Activated naive CD4-positive, alpha-beta T cell treated with anti-CD3 and anti-CD28 coated beads, Interleukin-2, amount 50 U/mL, for 72 hours (primary cell): ENCODE results near the gene SPANXN4. TPM values are rescaled to one million over a fixed set of nuclear protein-coding genes. Genes with fewer than 3 reads are reported as not detected.

Experiments
- ATAC-seq, 2 donors: fragments of 150-1000 bp; cut with Tn5 transposase; 2 replicates each; pipeline ENCODE4 v1.10.0; 2021; ENCODE audit warnings: mild to moderate bottlenecking in 2 of 2, moderate library complexity in 2 of 2
- DNase-seq, 2 donors: peaks; one replicate each; pipeline ENCODE4 v3.0.0; 2021 to 2022; ENCODE audit warnings: low spot score in 2 of 2
- H3K27ac Mint-ChIP-seq, 2 donors: one replicate each; pipeline ENCODE4 v1.8.0; 2022; ENCODE audit warnings: mild to moderate bottlenecking in 2 of 2, mixed read lengths in 2 of 2
- H3K36me3 Mint-ChIP-seq, 2 donors: one replicate each; pipeline ENCODE4 v1.8.0; 2022; ENCODE audit warnings: mixed read lengths in 2 of 2
- H3K9me3 Mint-ChIP-seq, 2 donors: one replicate each; pipeline ENCODE4 v1.8.0; 2022; ENCODE audit warnings: mixed read lengths in 2 of 2
- total RNA-seq, 2 donors: library from RNA; stranded (reverse); gene quantifications; one replicate each; pipeline ENCODE4 v1.2.3, GENCODE V29; 2022

The SPANXN4 gene, protein sequence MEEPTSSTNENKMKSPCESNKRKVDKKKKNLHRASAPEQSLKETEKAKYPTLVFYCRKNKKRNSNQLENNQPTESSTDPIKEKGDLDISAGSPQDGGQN
- total RNA-seq, result not detected

- DNase-seq (no peak), ATAC-seq (no peak)
- Mint-ChIP-seq H3K9me3 (peaks cover 6 to 11% of the 10 kb centered on the region in 2 donors), H3K36me3 (no peaks in the 10 kb centered on the region), H3K27ac (no peak within 1 kb of the TSS)
Observed at GRCh38 chrX:143025628-143026027, at the start of gene SPANXN4. TSS of gene SPANXN4 (plus strand) at chrX:143025928. CDS start at chrX:143026015, 87 bp downstream.

GRCh38 chrX:142977128-142977914 is 48.4 kb upstream of the SPANXN4 start:
- Mint-ChIP-seq H3K36me3 (no peaks in the 10 kb centered on the region), H3K27ac (no peak overlapping the region), H3K9me3 (peaks cover 10% of the 10 kb centered on the region in 2 donors)
- ATAC-seq (no peak), DNase-seq (no peak)

DNA sequence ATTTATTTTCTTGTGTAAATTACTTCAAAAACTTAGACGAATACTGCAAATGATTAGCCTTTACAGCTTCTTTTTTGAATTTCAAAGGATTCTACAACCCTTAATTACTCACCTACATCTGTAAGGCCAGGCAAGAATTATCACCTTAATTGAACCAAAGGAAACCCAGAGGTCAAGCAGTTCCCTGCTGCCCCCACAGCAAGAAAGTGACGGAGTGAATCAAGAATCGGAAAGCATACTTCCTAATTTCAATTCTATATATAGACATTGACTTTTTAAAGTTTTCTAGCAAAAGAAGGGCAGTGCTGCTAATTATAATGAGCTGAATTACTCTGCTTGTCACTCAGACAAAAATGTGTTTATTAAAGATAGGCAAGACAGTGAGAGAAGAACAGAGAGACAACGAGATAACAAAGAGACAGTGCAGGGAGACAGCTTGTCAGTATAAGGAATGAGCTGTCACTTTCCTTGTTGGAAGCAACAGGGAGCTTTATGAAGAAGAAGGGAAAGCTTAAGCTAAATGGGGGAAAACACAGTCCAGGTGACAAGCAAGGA is 47.5 kb upstream of the SPANXN4 start:
- H3K9me3 Mint-ChIP-seq, result peaks cover 10 to 11% of the 10 kb centered on the region in 2 donors
- H3K36me3 Mint-ChIP-seq, result no peaks in the 10 kb centered on the region
- ATAC-seq (no peak), DNase-seq (no peak)
- H3K27ac Mint-ChIP-seq, result no peak overlapping the region

GRCh38 chrX:142982679-142983078 is 43.0 kb upstream of the SPANXN4 start:
- H3K27ac Mint-ChIP-seq, result no peak overlapping the region
- peaks cover 22 to 23% of the 10 kb centered on the region in 2 donors for H3K9me3 Mint-ChIP-seq

DNA sequence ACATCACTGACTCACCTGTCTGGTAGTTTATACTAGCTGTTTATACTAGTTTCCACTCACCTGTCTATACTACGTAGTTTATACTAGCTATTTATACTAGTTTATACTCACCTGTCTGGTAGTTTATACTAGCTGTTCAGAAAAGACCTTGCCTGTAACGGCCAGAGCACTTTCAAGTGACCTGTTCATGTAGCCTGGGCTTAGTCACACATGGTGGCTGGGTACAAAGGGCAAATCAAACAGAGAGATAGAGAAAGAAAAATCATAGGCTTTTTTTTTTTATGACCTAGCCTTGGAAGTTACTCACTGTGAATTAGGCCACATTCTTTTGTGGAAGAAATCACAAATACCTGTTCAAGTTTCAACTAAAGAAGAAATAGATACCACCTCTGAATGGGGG is 30.7 kb upstream of the SPANXN4 start:
- H3K9me3 Mint-ChIP-seq, result peaks cover 7 to 9% of the 10 kb centered on the region in 2 donors
- no peak for DNase-seq
- H3K36me3 Mint-ChIP-seq, result no peaks in the 10 kb centered on the region
- no peak for ATAC-seq
- H3K27ac Mint-ChIP-seq, result no peak overlapping the region

More at GRCh38 chrX:142982679-142983078, 43.0 kb upstream of the SPANXN4 start:
- DNase-seq (no peak), ATAC-seq (no peak)
- H3K36me3 Mint-ChIP-seq, result no peaks in the 10 kb centered on the region

GRCh38 chrX:142998447-142999198 is 27.1 kb upstream of the SPANXN4 start:
- H3K36me3 Mint-ChIP-seq, result no peaks in the 10 kb centered on the region
- DNase-seq (no peak), ATAC-seq (no peak)
- H3K9me3 Mint-ChIP-seq, result peaks cover 7 to 10% of the 10 kb centered on the region in 2 donors
- H3K27ac Mint-ChIP-seq, result no peak overlapping the region

GRCh38 chrX:142999199-142999701 is 26.5 kb upstream of the SPANXN4 start:
- no peak for ATAC-seq
- H3K36me3 Mint-ChIP-seq, result no peaks in the 10 kb centered on the region
- H3K27ac Mint-ChIP-seq, result no peak overlapping the region
- H3K9me3 Mint-ChIP-seq, result peaks cover 2 to 5% of the 10 kb centered on the region in 2 donors
- DNase-seq, result no peak

GRCh38 chrX:143002206-143002605 is 23.5 kb upstream of the SPANXN4 start:
- Mint-ChIP-seq H3K9me3 (peaks cover 0 to 3% of the 10 kb centered on the region in 2 donors), H3K36me3 (no peaks in the 10 kb centered on the region), H3K27ac (no peak overlapping the region)
- DNase-seq, result no peak
- ATAC-seq, result no peak

DNA sequence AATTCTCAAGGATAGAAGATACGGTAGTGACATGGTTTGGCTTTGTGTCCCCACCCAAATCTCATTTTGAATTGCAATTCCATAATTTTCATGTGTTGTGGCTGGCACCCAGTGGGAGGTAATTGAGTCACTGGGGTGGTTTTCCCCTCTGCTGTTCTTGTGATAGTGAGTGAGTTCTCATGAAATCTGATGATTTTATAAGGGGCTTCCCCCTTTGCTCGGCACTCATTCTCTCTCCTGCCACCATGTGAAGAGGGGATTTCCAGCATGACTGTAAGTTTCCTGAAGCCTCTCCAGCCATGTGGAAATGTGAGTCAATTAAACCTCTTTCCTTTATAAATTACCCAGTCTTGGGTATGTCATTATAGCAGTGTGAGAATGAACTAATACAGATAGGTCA is 8.5 kb upstream of the SPANXN4 start:
- ATAC-seq (peak in 1 of 2 donors; percentile 28), DNase-seq (no peak)
- Mint-ChIP-seq H3K27ac (no peak overlapping the region), H3K9me3 (peaks cover 5 to 13% of the 10 kb centered on the region in 2 donors), H3K36me3 (no peaks in the 10 kb centered on the region)

GRCh38 chrX:143027275-143027674 is 1.5 kb downstream of the SPANXN4 start:
- Mint-ChIP-seq H3K27ac (no peak overlapping the region), H3K36me3 (no peaks in the 10 kb centered on the region), H3K9me3 (peaks cover 14 to 18% of the 10 kb centered on the region in 2 donors)
- ATAC-seq, result no peak
- DNase-seq, result no peak

DNA sequence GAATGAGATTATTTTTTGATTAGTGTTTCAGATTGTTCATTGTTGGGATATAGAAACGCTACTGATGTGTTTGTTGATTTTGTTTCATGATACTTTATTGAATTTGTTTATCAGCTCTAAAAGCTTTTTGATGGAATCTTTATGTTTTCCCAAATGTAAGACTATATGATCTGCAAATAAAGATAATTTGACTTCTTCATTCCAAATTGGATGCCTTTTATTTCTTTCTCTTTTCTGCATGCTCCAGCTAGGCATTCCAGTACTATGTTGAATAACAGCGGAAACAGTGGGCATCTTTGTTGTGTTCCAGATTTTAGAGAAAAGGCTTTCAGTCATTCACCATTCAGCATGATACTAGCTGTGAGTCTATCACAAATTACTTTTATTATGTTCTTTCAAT is 21.8 kb downstream of the SPANXN4 start:
- DNase-seq (no peak), ATAC-seq (no peak)
- Mint-ChIP-seq H3K27ac (no peak overlapping the region), H3K36me3 (no peaks in the 10 kb centered on the region), H3K9me3 (peaks cover 4 to 7% of the 10 kb centered on the region in 2 donors)

DNA sequence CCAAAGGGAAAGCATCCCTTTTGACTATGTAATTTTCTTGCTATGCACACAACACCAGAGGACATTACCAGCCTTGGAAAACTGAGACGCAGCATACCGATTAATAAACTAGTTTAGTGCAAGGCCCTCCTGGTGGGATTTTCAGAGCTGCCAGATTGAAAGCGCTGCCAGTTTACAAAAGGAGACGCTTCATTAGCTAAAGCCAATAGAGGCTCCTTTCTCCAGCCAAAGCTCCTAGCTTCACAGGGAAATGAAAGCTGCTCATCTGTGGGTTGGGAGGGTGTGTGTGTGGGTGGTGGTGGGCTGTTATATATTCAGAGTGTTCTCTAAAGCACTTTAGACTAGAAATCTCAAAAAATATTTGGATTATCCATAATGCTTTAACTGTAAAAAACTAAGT is 32.4 kb downstream of the SPANXN4 start:
- no peaks in the 10 kb centered on the region for H3K36me3 Mint-ChIP-seq
- ATAC-seq, result no peak
- H3K27ac Mint-ChIP-seq, result no peak overlapping the region
- no peaks in the 10 kb centered on the region for H3K9me3 Mint-ChIP-seq
- DNase-seq, result no peak

- Mint-ChIP-seq H3K36me3 (no peaks in the 10 kb centered on the region), H3K9me3 (peaks cover 0 to 5% of the 10 kb centered on the region in 2 donors), H3K27ac (no peak overlapping the region)
- DNase-seq (no peak), ATAC-seq (no peak)
Observed at GRCh38 chrX:143081231-143081630, 55.5 kb downstream of the SPANXN4 start.

DNA sequence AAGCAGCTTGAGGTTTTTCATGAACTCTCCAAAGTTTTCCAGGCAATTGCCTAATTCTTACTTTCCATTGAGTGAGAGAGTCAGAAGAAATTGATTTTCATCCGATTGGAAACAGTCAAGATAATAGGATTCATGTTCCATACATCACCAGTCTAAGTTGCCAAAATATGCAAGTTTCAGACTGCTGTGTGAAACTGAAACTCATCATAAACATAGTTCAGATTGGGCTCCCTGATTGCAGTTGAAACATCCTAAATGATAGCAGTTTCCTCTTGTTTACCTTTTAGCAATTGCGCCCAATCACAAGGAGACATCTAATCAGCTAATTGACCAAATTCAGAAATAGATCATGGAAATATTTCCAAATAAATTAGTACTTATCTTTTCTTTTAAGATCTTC is 56.8 kb downstream of the SPANXN4 start:
- peaks cover 0 to 5% of the 10 kb centered on the region in 2 donors for H3K9me3 Mint-ChIP-seq

More for the DNA sequence above, 56.8 kb downstream of the SPANXN4 start:
- H3K36me3 Mint-ChIP-seq, result no peaks in the 10 kb centered on the region
- DNase-seq (no peak), ATAC-seq (no peak)
- no peak overlapping the region for H3K27ac Mint-ChIP-seq
